HG03520 (cell line): Measurements from ENCODE around the gene OR51G2.

Source experiments
- ATAC-seq: cut with Tn5 transposase; IDR thresholded peaks from one replicate; pipeline ENCODE4 v1.9.1; 2021; ENCODE audit warnings: mild to moderate bottlenecking, moderate library complexity; ENCODE audit not compliant: unreplicated experiment

The OR51G2 gene

GRCh38 chr11:4865855-4866254 is 53.3 kb downstream of the OR51G2 start:
- ATAC-seq, result no peak

- no peak for ATAC-seq
Measured at GRCh38 chr11:4863876-4864275, 55.3 kb downstream of the OR51G2 start.
